ENCODE results near the gene FHIT. TPM values are rescaled to one million over a fixed set of nuclear protein-coding genes. Genes with fewer than 3 reads are reported as not detected.

Gene FHIT
- total RNA-seq, 1 donor from 2014 or later = 16.1 TPM

GRCh38 chr3:60391292-60391691 is 860.0 kb downstream of the FHIT start:
- TF ChIP-seq CTCF (IDR thresholded peaks at IDR 0.05; ENCODE audit: unreplicated experiment) = no peak
- no peaks in the 10 kb centered on the region for H3K27me3 Mint-ChIP-seq
- no peaks in the 10 kb centered on the region for H3K36me3 Mint-ChIP-seq (ENCODE audit: insufficient read depth)

GRCh38 chr3:60388731-60389130 is 862.5 kb downstream of the FHIT start:
- Mint-ChIP-seq H3K9me3 (ENCODE audit: low read depth) (no peaks in the 10 kb centered on the region), H3K27me3 (no peaks in the 10 kb centered on the region), H3K36me3 (ENCODE audit: insufficient read depth) (no peaks in the 10 kb centered on the region), H3K4me3 (ENCODE audit: low read depth) (no peak overlapping the region), H3K27ac (no peak overlapping the region), H3K4me1 (ENCODE audit: low read depth) (no peaks in the 10 kb centered on the region)
- TF ChIP-seq CTCF (IDR thresholded peaks at IDR 0.05; ENCODE audit: unreplicated experiment) = no peak
- no peak for DNase-seq (ENCODE audit: low spot score, unreplicated experiment)

More at GRCh38 chr3:60391292-60391691, 860.0 kb downstream of the FHIT start:
- no peak for DNase-seq (ENCODE audit: low spot score, unreplicated experiment)
- no peaks in the 10 kb centered on the region for H3K9me3 Mint-ChIP-seq (ENCODE audit: low read depth)
- H3K27ac Mint-ChIP-seq = no peak overlapping the region
- H3K4me3 Mint-ChIP-seq (ENCODE audit: low read depth) = no peak overlapping the region
- H3K4me1 Mint-ChIP-seq (ENCODE audit: low read depth) = no peaks in the 10 kb centered on the region

- Mint-ChIP-seq H3K9me3 (ENCODE audit: low read depth) (peaks cover 2% of the 10 kb centered on the region), H3K4me3 (ENCODE audit: low read depth) (no peak overlapping the region), H3K27me3 (no peaks in the 10 kb centered on the region), H3K27ac (no peak overlapping the region), H3K4me1 (ENCODE audit: low read depth) (peaks cover 1% of the 10 kb centered on the region), H3K36me3 (ENCODE audit: insufficient read depth) (no peaks in the 10 kb centered on the region)
- no peak for DNase-seq (ENCODE audit: low spot score, unreplicated experiment)
- TF ChIP-seq CTCF (IDR thresholded peaks at IDR 0.05; ENCODE audit: unreplicated experiment) = no peak
These were observed 864.9 kb downstream of the FHIT start for GRCh38 chr3:60386306-60386705.

DNA sequence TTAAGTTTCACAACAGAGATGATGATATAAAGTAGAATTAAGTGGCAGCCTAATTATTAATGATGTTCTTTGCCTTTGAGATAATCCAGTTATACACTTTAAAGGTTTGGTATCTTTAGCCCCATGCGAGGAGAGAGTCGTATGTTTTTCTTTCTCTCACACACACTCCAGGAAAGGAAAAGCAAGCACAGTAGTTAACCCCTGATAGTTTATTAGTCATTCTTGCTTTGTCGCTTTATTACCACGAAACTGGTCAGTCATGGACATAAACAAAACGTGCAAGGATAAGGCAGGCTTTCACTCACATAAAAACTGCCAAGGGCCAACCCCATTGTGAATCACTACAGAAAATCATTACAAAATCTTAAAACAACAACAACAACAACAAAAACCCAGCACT is 866.9 kb downstream of the FHIT start:
- no peak for DNase-seq (ENCODE audit: low spot score, unreplicated experiment)
- Mint-ChIP-seq H3K36me3 (ENCODE audit: insufficient read depth) (no peaks in the 10 kb centered on the region), H3K4me3 (ENCODE audit: low read depth) (no peak overlapping the region), H3K27me3 (no peaks in the 10 kb centered on the region), H3K9me3 (ENCODE audit: low read depth) (peaks cover 2% of the 10 kb centered on the region), H3K27ac (no peak overlapping the region), H3K4me1 (ENCODE audit: low read depth) (peaks cover 1% of the 10 kb centered on the region)
- no peak for TF ChIP-seq CTCF (IDR thresholded peaks at IDR 0.05; ENCODE audit: unreplicated experiment)

GRCh38 chr3:60383345-60383744 is 867.9 kb downstream of the FHIT start:
- no peak overlapping the region for H3K4me3 Mint-ChIP-seq (ENCODE audit: low read depth)

More at GRCh38 chr3:60383345-60383744, 867.9 kb downstream of the FHIT start:
- Mint-ChIP-seq H3K9me3 (ENCODE audit: low read depth) (peaks cover 2% of the 10 kb centered on the region), H3K27me3 (no peaks in the 10 kb centered on the region), H3K27ac (no peak overlapping the region), H3K4me1 (ENCODE audit: low read depth) (peaks cover 1% of the 10 kb centered on the region), H3K36me3 (ENCODE audit: insufficient read depth) (no peaks in the 10 kb centered on the region)
- DNase-seq (ENCODE audit: low spot score, unreplicated experiment) = no peak
- TF ChIP-seq CTCF (IDR thresholded peaks at IDR 0.05; ENCODE audit: unreplicated experiment) = no peak
